22Rv1 (cell line): ENCODE measurements around the gene COMT.

Experiments
- H3K27ac ChIP-seq: fragments of 450-650 bp; 2 replicates; pipeline ENCODE4 v1.5.1; 2017
- CTCF ChIP-seq: fragments of 450-650 bp; IDR thresholded peaks from 2 replicates; pipeline ENCODE4 v1.5.1; 2017; ENCODE audit warnings: mild to moderate bottlenecking
- ZFX ChIP-seq: fragments of 450-650 bp; IDR thresholded peaks from 2 replicates; pipeline ENCODE4 v1.6.1; 2017; ENCODE audit warnings: antibody characterized with exemption, borderline replicate concordance

Gene COMT

DNA sequence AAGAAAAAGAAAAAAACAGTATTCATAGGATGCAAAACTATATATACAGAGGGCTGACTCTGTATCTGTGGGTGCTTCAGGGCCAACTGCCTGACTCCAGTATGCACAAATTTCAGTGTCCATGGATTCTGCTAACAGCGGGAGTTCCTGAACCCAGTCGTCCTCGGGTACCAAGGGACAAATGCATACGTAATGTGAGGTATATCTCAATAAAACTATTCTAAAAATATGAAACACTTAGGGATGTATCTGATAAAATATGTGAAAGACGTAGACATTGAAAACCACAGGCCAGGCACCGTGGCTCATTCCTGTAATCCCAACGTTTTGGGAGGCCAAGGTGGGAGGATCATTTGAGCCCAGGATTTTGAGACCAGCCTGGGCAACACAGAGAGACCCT lies 13.9 kb upstream of the COMT start:
- TF ChIP-seq ZFX = no peak
- no peak for TF ChIP-seq CTCF
- no peak overlapping the region for H3K27ac ChIP-seq

GRCh38 chr22:19928207-19928606 lies 13.4 kb upstream of the COMT start:
- TF ChIP-seq ZFX (no peak), CTCF (no peak)
- H3K27ac ChIP-seq = no peak overlapping the region

- no peak for TF ChIP-seq CTCF
- TF ChIP-seq ZFX = no peak
- no peak overlapping the region for H3K27ac ChIP-seq
Measured at GRCh38 chr22:19929586-19930550, 11.7 kb upstream of the COMT start.

GRCh38 chr22:19930551-19931486 lies 10.8 kb upstream of the COMT start:
- TF ChIP-seq CTCF = no peak
- no peak for TF ChIP-seq ZFX
- H3K27ac ChIP-seq = no peak overlapping the region

- H3K27ac ChIP-seq = no peak overlapping the region
- TF ChIP-seq ZFX (no peak), CTCF (no peak)
Measured at GRCh38 chr22:19931514-19931913, 10.1 kb upstream of the COMT start.

- no peak for TF ChIP-seq ZFX
- TF ChIP-seq CTCF = no peak
- H3K27ac ChIP-seq = no peak overlapping the region
Measured at GRCh38 chr22:19932367-19933206, 9.0 kb upstream of the COMT start.
